Mammary epithelial cell (primary cell): Measurements from ENCODE around the gene SPRTN.

Source experiments
- CTCF ChIP-seq, 2 donors: IDR thresholded peaks in 1 of 2; conservative IDR thresholded peaks in 1 of 2; 2 replicates each; pipeline ENCODE4 v1.5.1; 2011 to 2012; ENCODE audit warnings: inconsistent platforms in 2 of 2, low read length in 2 of 2, mild to moderate bottlenecking in 2 of 2, control low read depth in 1 of 2, low read depth in 1 of 2; ENCODE audit not compliant: insufficient read depth in 1 of 2; ENCODE audit errors: extremely low read depth in 1 of 2
- EZH2 ChIP-seq: IDR thresholded peaks from 2 replicates; pipeline ENCODE4 v1.6.1; 2012; ENCODE audit warnings: low read length, inconsistent platforms, borderline replicate concordance

- TF ChIP-seq EZH2 (no peak), CTCF (conservative IDR thresholded peaks at IDR 0.05 in 1 of 2, IDR thresholded peaks at IDR 0.05 in 1 of 2; ENCODE audit: extremely low read depth in 1 of 2, insufficient read depth in 1 of 2, low read depth in 1 of 2, low read length in 2 of 2) (peak in 1 of 2 donors; percentile 7)
These were observed 15.1 kb upstream of the SPRTN start for GRCh38 chr1:231322880-231323530.
